Neural cell (in vitro differentiated cells): ENCODE measurements around the gene PNPLA5. TPM values are rescaled to one million over a fixed set of nuclear protein-coding genes. Genes with fewer than 3 reads are reported as not detected.

Source experiments
- H2AFZ ChIP-seq: fragments of 200-600, 300-800 bp; sonication (generic), shearing (Covaris generic); 2 replicates; pipeline ENCODE4 v1.6.0; 2014; ENCODE audit warnings: low read depth, mild to moderate bottlenecking, antibody characterized with exemption, low read length, moderate library complexity
- H3F3A ChIP-seq: fragments of 200-600 bp; shearing (Covaris generic); 2 replicates; pipeline ENCODE4 v1.6.1; 2016; ENCODE audit warnings: mild to moderate bottlenecking, moderate library complexity, mixed read lengths, antibody characterized with exemption, low read length; ENCODE audit not compliant: insufficient read depth, poor library complexity, severe bottlenecking
- H3K27ac ChIP-seq: fragments of 200-600, 300-800 bp; sonication (generic), shearing (Covaris generic); 2 replicates; pipeline ENCODE4 v1.5.1; 2014; ENCODE audit warnings: mild to moderate bottlenecking, low read length, moderate library complexity
- H3K27me3 ChIP-seq: fragments of 300-800, 200-600 bp; sonication (generic), shearing (Covaris generic); 2 replicates; pipeline ENCODE4 v1.6.0; 2014; ENCODE audit warnings: mild to moderate bottlenecking, low read depth, low read length, moderate library complexity; ENCODE audit not compliant: insufficient read depth
- H3K36me3 ChIP-seq: fragments of 300-800, 200-600 bp; sonication (generic), shearing (Covaris generic); 2 replicates; pipeline ENCODE4 v1.5.1; 2014; ENCODE audit warnings: mild to moderate bottlenecking, antibody characterized with exemption, low read length, moderate library complexity; ENCODE audit not compliant: insufficient read depth
- H3K4me2 ChIP-seq: fragments of 300-800, 200-600 bp; sonication (generic), shearing (Covaris generic); 2 replicates; pipeline ENCODE4 v1.6.0; 2014; ENCODE audit warnings: mild to moderate bottlenecking, low read length
- H3K4me3 ChIP-seq: fragments of 300-800, 200-600 bp; sonication (generic), shearing (Covaris generic); 2 replicates; pipeline ENCODE4 v1.5.1; 2014; ENCODE audit warnings: mild to moderate bottlenecking, low read length, moderate library complexity
- H3K79me2 ChIP-seq: fragments of 200-600 bp; shearing (Covaris generic); replicated peaks from 2 replicates; pipeline ENCODE4 v1.6.0; 2014; ENCODE audit warnings: mild to moderate bottlenecking, low read length, moderate library complexity; ENCODE audit not compliant: insufficient read depth
- H3K9ac ChIP-seq: fragments of 300-800, 200-600 bp; sonication (generic), shearing (Covaris generic); 2 replicates; pipeline ENCODE4 v1.6.1; 2016; ENCODE audit warnings: mild to moderate bottlenecking, low read length, mixed read lengths
- H3K9me2 ChIP-seq: fragments of 200-600 bp; shearing (Covaris generic); 2 replicates; pipeline ENCODE4 v1.6.1; 2016; ENCODE audit warnings: mild to moderate bottlenecking, low read length, mixed read lengths; ENCODE audit not compliant: insufficient read depth
- H3K9me3 ChIP-seq: fragments of 200-600, 300-800 bp; sonication (generic), shearing (Covaris generic); 2 replicates; pipeline ENCODE4 v1.6.1; 2016; ENCODE audit warnings: mild to moderate bottlenecking, mixed run types, low read length, moderate library complexity, mixed read lengths
- H4K20me1 ChIP-seq: fragments of 200-600 bp; shearing (Covaris generic); 2 replicates; pipeline ENCODE4 v1.6.1; 2016; ENCODE audit warnings: mild to moderate bottlenecking, mixed run types; ENCODE audit not compliant: insufficient read depth
- EP300 ChIP-seq: fragments of 450-650 bp; conservative IDR thresholded peaks from 2 replicates; pipeline ENCODE4 v1.6.1; 2014; ENCODE audit warnings: antibody characterized with exemption, mild to moderate bottlenecking, moderate library complexity; ENCODE audit not compliant: poor library complexity, severe bottlenecking
- EZH2 ChIP-seq: fragments of 200-600, 300-800 bp; shearing (Covaris generic), sonication (generic); IDR thresholded peaks from 2 replicates; pipeline ENCODE4 v1.6.1; 2014; ENCODE audit warnings: antibody characterized with exemption, low read length, borderline replicate concordance, mild to moderate bottlenecking; ENCODE audit not compliant: insufficient read depth, poor library complexity, severe bottlenecking
- MXI1 ChIP-seq: fragments of 450-650 bp; conservative IDR thresholded peaks from 2 replicates; pipeline ENCODE4 v1.6.1; 2014; ENCODE audit warnings: antibody characterized with exemption, mild to moderate bottlenecking; ENCODE audit not compliant: poor library complexity, severe bottlenecking
- POLR2AphosphoS5 ChIP-seq: IDR thresholded peaks from 2 replicates; pipeline ENCODE4 v1.6.1; 2012
- RAD21 ChIP-seq: fragments of 450-650 bp; conservative IDR thresholded peaks from 2 replicates; pipeline ENCODE4 v1.6.1; 2014; ENCODE audit warnings: antibody characterized with exemption, mild to moderate bottlenecking, moderate library complexity
- SMC3 ChIP-seq: fragments of 450-650 bp; conservative IDR thresholded peaks from 2 replicates; pipeline ENCODE4 v1.6.1; 2014; ENCODE audit warnings: antibody characterized with exemption, mild to moderate bottlenecking, moderate library complexity; ENCODE audit not compliant: poor library complexity
- TAF1 ChIP-seq: IDR thresholded peaks from 2 replicates; pipeline ENCODE4 v1.6.1; 2012; ENCODE audit warnings: low read depth
- polyA plus RNA-seq: library from polyadenylated mRNA; depleted of rRNA; stranded (reverse); fragments of >200 nt; gene quantifications from 2 replicates; pipeline ENCODE4 v1.2.3, GENCODE V29; 2014
- TF ChIP-seq, protein P1 (sequence below): IDR thresholded peaks from 2 replicates; pipeline ENCODE4 v1.6.1; 2012; ENCODE audit warnings: borderline replicate concordance
- TF ChIP-seq, protein P2 (sequence below): fragments of 450-650 bp; IDR thresholded peaks from 2 replicates; pipeline ENCODE4 v1.5.1; 2014; ENCODE audit warnings: antibody characterized with exemption, mild to moderate bottlenecking, moderate library complexity; ENCODE audit not compliant: poor library complexity, severe bottlenecking

PNPLA5 gene
- polyA plus RNA-seq, 1 donor from 2014 or later: not detected

DNA sequence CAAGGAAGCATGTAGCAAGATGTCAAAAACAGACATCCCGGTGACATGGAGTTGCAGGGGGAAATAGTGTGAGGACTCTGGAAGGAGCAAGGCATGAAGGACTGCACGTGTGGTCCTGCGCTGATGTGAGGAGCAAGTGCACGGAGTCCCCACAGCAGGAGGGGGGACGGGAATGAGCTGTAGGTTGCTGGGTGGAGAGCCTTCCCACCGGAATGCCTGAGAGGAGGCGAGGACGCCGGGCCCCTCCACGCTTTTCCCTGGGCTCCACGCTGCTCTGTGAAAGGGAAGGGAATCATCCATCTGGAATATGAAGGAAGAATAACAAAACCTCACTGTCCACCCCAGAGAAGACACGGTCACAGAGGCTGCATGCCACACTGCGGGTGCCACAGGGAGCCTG is 56.1 kb downstream of the PNPLA5 start (continued):
- TF ChIP-seq, protein P1, sequence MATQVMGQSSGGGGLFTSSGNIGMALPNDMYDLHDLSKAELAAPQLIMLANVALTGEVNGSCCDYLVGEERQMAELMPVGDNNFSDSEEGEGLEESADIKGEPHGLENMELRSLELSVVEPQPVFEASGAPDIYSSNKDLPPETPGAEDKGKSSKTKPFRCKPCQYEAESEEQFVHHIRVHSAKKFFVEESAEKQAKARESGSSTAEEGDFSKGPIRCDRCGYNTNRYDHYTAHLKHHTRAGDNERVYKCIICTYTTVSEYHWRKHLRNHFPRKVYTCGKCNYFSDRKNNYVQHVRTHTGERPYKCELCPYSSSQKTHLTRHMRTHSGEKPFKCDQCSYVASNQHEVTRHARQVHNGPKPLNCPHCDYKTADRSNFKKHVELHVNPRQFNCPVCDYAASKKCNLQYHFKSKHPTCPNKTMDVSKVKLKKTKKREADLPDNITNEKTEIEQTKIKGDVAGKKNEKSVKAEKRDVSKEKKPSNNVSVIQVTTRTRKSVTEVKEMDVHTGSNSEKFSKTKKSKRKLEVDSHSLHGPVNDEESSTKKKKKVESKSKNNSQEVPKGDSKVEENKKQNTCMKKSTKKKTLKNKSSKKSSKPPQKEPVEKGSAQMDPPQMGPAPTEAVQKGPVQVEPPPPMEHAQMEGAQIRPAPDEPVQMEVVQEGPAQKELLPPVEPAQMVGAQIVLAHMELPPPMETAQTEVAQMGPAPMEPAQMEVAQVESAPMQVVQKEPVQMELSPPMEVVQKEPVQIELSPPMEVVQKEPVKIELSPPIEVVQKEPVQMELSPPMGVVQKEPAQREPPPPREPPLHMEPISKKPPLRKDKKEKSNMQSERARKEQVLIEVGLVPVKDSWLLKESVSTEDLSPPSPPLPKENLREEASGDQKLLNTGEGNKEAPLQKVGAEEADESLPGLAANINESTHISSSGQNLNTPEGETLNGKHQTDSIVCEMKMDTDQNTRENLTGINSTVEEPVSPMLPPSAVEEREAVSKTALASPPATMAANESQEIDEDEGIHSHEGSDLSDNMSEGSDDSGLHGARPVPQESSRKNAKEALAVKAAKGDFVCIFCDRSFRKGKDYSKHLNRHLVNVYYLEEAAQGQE: no peak

DNA sequence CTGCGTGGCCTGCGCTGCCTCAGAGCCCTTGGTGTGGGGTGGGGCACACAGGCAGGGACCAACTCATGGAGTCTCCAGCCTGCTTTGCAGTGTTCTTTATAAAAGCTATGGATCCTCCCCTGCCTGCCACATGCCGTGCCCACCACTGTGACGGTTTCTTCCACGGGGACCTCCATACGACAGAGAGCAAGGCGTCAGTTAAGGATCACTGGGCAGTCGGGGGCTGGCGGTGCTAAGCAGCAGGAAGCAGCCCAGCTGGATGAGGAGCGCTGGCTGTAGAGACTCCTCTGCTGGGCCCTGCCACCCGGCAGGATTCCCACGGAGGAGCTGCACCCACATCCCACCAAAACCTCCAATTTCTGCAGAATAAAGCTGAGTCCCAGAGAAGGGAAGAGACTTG is 56.6 kb downstream of the PNPLA5 start:
- no peak overlapping the region for H3K27ac ChIP-seq
- H3K9me3 ChIP-seq: no peaks in the 10 kb centered on the region
- H3F3A ChIP-seq: no peaks in the 10 kb centered on the region
- H3K4me3 ChIP-seq: no peak overlapping the region
- H3K9me2 ChIP-seq: no peaks in the 10 kb centered on the region
- H4K20me1 ChIP-seq: no peaks in the 10 kb centered on the region
- no peaks in the 10 kb centered on the region for H3K36me3 ChIP-seq
- no peak overlapping the region for H3K9ac ChIP-seq
- H2AFZ ChIP-seq: no peak overlapping the region
- TF ChIP-seq, protein P1: no peak
- TF ChIP-seq TAF1 (no peak), EZH2 (no peak), POLR2AphosphoS5 (no peak), SMC3 (no peak), RAD21 (no peak), EP300 (no peak), MXI1 (no peak)
- TF ChIP-seq, protein P2, sequence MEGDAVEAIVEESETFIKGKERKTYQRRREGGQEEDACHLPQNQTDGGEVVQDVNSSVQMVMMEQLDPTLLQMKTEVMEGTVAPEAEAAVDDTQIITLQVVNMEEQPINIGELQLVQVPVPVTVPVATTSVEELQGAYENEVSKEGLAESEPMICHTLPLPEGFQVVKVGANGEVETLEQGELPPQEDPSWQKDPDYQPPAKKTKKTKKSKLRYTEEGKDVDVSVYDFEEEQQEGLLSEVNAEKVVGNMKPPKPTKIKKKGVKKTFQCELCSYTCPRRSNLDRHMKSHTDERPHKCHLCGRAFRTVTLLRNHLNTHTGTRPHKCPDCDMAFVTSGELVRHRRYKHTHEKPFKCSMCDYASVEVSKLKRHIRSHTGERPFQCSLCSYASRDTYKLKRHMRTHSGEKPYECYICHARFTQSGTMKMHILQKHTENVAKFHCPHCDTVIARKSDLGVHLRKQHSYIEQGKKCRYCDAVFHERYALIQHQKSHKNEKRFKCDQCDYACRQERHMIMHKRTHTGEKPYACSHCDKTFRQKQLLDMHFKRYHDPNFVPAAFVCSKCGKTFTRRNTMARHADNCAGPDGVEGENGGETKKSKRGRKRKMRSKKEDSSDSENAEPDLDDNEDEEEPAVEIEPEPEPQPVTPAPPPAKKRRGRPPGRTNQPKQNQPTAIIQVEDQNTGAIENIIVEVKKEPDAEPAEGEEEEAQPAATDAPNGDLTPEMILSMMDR: no peak
- H3K27me3 ChIP-seq: no peaks in the 10 kb centered on the region
- H3K79me2 ChIP-seq: no peaks in the 10 kb centered on the region
- no peak overlapping the region for H3K4me2 ChIP-seq
